HG02798 (cell line): ENCODE measurements around the gene MACROD1.

Source experiments
- ATAC-seq: cut with Tn5 transposase; IDR thresholded peaks from one replicate; pipeline ENCODE4 v1.9.1; 2021; ENCODE audit warnings: mild to moderate bottlenecking; ENCODE audit not compliant: unreplicated experiment, poor library complexity

The MACROD1 gene

DNA sequence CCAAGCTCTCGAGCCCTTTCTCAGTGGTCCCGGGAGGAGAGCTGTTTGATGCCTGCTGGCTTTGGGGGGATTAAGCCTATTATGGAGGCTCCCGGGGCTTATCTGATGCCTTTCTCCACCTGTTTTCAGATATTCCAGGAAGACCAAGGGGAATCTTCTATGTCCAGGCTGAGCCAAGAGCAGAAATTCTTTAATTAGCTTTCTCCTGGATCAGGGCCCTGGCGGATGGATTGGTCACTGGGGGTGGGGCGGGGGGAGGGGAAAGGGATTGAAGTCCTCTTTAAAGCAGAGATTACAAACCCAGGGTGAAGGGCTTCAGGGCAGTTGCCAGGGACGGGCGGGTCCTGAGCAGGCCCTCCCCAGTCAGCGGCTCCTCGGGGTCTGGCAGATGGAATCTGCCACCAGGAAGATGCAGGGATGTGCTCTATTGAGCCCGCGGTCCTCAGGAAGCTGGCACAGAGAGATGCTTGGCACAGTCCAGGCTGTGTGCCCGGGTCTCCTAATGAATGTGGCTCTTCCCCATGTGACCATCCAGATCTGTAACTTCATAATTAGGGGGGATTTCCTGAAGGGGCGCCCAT, 33.6 kb downstream of the MACROD1 start:
- ATAC-seq = no peak

DNA sequence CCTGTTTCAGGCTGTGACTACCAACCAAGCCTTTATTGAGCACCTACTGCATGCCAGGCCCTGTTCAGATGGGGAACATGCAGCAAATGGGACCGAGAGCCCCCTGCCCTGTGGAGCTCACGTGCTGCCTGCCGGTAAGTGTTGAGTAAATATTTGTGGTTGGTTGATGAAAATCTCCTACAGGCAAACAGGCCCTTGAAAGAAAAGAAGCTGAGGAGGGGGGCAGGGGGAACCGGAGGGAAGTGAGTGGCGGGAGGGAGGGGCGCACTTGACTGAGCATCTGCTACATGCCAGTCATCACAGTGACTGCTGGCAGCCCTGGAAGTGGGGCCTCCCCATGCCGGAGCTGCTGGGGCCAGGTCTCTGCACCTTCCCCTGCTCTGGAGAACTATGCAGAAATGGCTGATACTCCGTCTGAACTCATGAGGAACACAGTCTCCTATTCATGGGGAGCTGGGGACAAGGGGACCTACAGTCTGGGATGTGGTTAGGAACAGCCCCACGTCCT, 34.2 kb downstream of the MACROD1 start:
- ATAC-seq = no peak

DNA sequence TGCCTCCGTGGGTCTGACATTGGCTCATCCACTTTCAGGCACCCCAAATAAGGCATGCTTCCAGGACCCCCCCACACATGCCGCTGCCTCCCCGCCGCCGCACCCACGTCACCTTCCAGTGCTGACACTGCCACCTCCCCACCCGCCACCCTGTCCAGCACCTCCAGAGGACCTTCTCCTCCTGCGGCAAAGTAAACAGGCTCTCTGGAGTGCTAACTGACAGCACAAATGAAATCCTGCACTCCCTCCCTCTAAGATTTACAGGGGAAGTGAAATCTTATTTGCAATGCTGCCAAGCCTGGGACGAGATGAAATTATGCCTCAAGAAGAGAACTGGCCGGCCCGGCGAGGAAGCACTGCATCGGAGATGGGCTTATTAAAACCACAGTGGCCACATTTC, 35.3 kb downstream of the MACROD1 start:
- no peak for ATAC-seq

DNA sequence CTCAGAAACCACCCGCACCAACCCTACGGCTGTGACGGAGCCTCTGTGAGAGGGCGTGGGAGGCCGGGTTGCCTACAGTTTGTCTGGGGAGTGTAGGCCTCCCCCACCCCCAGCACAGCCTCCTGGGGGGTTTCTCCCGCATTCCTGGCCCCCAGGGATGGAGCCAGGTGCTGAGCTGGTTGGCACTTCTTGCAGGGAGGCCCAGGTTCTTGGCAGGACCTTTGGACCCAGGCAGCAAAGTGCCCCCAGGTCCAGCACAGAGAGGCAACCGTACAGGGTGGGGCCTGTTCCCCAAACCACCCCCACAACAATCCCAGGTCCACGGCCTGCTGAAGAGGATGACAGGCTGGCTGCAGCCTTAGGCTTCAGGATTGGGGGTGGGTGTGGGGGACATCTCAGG, 36.5 kb downstream of the MACROD1 start:
- ATAC-seq = no peak

DNA sequence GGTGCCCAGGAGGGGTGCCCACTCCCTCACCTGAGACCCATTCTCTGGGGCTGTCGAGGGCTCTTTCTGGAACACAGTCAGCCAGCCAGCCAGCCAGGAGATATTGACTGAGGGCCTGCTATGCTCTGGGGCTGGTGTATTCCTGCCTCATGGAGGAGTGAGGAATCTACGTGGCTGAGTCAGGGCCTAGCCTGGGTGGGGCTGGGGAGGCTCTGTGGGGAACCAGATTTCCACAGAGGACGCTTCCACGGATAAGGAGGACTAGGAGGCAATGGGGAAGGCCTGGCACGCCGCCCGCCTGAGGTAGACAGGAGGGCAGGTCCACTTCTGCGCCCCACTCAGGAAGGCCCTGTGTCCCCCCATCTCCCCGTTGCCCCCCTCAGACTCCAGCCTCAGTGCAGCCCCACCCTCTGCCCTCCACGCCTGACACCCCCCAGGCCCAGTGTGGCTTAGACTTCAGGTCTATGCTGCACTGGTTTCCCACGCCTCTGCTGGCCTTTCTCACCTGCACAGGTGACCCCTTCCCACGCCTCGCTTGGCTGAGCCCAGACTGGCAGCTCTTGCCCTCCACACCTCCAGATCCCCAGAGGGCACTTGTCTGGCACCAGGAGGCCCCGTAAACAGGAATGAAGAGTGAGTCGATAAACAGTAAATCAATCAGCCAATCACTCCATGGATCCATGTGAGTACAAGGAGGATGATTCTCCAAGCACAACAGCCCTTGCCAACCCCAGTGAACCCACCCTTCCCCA, 37.5 kb downstream of the MACROD1 start:
- no peak for ATAC-seq

DNA sequence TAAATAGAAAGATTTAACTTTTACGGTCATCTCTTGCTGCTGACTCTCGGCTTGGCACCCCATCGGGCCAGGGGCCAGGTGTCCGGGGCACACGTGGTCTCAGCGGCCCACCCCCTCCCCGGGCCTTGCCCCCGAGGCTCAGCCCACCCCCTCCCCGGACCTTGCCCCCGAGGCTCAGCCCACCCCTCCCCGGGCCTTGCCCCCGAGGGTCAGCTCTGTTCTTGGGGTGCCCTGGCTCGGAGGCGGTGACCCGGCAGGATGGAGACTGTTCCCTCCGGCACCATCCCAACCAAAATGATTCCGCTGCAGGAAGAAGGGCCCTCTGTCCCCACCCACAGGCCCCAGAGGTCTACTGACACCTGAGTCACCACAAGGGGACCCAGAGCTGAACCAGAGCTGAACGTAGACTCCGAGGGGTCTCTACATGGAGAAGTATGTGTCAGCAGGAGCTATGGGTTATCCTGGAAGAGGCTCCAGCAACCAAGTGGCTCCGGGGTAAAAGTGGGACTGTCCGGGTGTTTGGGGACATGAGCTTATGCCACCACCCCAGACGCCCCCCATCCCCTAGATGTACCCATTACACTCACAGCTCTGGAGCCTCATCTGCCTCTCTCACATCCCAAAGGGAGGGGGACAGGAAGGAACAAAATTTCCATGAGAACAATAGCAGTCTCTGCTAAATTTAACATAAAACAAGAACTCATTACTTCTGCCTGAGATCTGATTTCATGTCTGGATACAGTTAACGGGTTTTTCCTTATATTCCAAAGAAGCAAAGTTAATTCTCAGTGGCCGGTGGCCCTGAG, 38.4 kb downstream of the MACROD1 start:
- ATAC-seq = no peak

DNA sequence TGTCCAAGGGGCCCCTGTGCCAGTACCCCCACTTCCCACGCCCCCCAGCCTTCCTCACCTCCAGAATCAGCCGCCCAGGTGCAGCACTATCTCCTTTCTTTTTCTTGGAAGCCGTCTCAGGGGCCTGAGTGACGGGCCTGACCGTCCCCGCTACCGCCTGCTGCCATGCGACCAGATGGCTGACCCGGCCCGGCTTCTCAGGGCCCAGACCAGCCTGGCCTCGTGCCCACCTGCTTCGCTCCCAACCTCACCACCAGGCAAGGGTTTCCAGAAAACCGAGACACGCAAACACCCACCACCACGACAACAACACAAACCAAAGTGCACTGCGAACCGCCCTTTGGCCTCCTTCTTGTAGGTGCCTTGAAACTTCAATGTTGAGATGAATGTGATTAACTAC, 39.1 kb downstream of the MACROD1 start:
- no peak for ATAC-seq

DNA sequence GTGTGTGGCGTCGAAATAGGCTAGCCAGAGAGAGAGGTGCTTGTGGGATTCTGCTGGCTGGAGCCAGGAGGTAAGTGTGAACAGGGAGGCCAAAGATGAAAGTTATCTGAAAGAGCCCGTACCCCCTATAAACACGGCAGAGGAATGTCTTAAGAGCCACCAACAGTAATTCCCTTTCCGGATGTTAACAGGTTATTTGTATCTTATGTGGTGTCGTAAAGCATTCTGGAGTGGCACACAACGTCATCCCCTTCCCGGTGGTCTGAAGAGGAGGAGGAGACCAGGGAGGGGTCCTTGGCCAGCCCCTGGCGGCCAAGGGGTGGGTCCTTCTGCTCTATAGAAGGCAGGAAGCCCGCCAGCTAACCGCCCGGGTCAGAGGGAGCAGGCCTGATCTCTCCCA, 39.5 kb downstream of the MACROD1 start:
- ATAC-seq = no peak

DNA sequence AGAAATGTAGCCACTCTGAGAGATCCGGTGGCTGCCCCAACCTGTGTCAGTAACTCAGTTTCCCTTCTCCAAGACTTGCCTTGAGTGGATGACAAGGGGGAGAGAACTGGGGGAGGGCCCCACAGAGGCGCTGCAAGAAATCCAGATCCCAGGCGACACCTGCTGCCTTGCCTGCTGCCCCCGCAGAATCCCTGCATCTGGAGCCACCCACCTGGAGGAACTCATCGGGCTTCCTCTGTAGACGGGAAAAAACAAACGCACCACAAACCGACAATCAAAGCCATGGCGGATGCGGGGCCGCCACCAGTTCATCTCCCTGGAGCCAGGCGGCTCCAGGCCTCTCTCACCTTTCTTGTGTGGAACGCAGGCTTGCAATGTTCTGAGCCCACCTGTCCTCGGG, 40.2 kb downstream of the MACROD1 start:
- no peak for ATAC-seq

DNA sequence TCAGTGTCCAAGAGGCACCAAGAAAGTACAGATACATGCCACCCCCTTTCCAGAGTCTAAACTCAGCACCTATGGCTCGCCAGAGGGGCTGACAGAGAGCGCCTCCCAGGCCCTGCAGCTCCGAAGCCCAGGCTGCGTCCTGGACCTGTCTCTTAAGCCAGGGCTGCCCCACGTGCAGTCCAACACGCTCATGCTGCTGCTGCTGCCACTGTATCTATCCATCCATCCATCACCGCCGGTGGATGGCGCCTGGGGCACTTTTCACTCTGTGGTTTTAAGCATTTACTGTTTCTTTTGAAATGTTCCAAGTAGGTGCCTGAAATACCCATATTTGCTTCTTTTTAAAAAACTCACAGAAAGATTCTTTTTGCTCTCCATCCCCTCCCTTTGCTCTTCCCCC, 41.8 kb downstream of the MACROD1 start:
- no peak for ATAC-seq

DNA sequence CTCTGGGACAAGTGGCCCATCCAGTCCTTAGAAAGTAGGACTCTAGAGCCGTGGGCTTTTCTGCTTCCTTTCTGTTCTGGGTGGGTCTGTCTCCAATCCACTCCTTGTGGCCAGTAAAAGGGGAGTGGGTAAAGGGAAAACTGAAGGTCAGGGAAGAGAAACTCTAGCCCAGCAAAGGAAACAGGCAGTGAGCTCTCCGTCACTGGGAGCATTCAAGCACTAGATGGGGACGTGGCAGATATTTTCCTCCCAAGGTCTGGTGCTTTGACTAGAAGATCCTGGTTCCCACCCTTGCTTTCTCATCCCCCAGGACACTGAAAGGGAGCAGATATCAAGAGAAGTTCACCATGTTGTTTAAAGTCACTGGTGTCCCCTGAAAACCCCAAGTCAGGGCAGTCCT, 42.2 kb downstream of the MACROD1 start:
- ATAC-seq = no peak

DNA sequence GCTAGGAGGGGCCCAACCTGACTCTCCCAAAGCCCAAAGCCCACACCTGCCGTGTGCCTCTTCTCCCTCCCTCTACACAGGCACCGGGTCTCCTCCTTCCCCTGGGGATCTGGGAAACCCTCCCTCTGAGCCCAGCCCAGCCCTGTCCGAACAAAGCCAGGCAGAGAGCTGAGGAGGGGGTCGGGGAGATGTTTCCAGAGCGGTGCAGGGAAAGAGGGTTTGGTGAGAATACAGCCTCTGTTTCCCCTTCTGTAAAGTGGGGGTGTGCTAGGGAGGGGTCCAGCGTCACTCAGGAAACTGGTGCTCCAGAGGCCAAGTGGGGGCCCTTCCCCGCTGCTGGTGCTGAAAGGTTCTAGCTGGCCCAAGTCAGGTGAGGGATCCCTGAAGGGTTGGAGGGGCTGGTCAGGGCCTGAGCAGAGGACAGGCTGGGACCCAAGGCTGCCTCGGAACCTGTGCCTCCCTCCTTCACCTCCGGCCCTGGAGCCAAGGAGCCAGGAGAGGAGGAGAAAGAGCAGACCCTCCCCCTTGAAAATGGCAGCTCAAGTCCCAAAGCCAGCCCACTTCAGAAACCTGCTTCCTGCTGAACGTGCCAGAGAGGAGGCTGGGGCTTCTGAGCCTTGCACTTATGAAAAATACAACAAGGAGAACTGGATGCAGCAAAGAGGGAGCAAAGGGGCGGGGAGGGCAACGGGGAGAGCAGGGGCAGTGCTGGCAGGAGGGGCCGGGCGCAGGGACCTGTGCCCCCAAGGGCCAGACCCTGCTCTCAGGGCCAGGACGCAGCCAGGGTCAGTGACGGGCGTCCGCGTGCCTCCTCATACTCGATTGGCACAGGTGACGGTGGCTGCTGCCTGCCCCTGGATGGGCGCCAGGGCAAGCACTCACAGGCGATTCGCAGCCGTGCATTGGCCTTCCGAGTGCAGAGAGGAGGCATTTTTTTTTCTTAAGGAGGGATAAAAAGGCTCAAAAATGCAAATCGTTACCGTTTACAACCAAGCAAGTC, 43.2 kb downstream of the MACROD1 start:
- no peak for ATAC-seq

DNA sequence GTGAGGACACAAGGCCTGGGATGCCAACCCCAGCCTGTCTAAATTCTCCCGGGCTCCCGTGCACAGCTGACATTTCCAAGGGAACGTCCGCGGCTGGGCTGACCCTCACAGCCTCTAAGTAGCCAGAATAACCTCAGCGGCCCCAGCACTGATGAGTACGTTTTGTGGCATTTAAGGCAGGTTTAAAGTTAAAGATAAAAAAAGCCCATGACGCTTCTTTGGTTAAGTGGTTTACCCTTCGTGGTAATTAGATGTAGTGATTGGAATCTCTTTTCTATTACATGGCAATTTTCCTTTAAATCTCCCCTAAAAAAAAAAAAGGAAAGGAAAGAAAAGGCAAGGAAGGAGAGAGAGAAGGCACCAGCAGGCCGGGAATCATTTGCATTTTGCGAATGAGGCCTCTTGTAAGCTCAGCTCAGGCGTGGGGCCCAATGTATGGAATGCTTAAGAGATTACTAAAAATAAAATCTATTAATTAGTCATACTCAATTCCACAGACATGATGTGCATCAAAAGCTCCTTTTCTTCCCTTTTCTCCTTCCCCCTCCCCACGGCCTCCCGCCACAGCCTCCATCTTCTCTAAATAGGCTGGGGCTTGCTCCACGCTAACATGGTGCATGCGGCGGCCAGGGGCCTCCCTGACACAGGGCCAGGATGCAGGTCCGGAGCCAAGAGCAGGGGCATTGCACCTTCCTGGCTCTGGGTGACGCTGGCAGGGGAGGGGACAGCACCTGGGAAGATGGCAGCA, 44.1 kb downstream of the MACROD1 start:
- no peak for ATAC-seq

DNA sequence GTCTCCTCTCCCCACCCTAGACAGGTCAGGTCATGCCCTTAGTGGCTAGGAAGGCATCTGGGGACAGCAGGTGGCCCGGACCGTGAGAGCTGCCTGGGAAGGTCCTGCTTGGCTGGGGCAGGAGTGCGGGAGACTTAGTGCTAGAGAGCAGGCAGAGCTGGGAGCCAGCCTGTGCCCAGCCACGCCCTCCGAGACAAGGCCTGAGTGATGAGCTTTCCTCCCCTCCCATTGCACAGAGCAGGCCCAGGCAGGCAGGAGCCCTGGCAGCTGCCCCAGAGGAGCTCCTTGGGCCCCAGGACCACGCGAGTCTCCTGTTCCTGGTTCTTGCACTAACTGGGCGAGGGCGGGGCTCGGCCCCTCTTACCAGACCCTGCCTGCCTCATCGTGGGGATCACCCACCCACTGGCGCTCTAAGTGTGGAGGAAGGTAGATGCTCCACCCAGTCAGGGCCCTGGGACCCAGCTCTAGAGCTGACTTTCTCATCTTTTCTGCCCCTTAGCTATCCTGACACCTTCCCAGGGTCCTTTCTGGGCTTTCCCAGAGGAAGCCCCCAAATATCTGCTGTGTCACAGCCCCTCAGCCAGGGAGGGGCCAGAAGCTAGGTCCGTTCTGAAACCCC, 44.9 kb downstream of the MACROD1 start:
- no peak for ATAC-seq

DNA sequence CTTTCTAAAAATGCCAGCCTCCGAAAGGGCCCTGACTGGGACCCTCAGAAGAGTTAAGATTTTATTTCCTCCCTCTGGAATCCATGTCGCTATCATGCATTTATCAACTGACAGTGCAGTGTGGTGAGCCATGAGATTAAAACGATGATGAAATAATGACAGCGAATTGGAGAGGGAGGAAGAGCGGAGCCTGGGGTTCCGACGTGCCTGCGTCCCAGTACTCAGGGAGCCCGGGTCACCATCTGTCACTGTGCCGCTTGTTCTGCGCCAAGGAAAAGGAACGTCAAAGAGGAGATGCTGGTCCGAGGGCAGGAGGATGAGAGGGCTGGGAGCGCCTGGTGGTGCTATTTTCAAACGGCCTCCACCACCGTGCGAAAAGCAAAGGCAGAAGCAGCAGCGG, 46.2 kb downstream of the MACROD1 start:
- ATAC-seq = no peak

DNA sequence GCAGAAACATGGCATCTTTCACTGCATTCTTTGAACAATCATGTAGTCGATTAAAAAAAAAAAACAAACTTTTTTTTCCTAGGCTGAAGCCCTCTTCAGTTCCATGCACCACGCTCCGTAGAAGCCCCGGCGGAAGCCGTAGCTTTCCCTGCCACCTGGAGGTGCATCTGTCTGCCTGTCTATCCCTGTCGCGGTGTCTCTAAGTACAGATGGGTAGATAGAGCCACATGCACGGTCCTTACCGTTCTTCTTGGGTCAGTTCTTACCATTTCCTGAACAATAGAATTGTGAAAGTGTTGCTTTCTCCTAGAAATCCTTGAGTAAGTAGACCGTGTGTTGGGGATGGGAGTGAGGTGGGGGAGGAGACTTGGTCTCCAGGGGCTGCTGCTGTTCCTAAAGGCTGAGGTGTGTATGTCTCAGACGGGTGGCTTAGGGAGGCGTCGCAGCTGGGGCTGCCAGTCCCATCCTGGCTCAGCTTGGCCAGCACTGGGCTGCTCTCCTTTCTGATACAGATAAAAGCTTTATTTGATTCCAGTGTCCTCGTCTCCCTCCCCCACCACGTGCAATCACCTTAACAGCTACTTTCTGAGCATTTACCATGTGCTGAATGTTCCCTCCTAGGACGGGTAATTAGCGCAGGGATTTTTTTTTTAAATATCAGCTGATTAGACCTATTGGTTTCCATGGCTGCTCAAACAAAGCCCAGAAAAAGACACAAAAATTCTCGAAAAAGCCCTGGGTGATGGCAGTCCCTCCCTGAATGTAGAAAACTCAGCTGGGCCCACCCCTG, 46.8 kb downstream of the MACROD1 start:
- ATAC-seq = no peak

DNA sequence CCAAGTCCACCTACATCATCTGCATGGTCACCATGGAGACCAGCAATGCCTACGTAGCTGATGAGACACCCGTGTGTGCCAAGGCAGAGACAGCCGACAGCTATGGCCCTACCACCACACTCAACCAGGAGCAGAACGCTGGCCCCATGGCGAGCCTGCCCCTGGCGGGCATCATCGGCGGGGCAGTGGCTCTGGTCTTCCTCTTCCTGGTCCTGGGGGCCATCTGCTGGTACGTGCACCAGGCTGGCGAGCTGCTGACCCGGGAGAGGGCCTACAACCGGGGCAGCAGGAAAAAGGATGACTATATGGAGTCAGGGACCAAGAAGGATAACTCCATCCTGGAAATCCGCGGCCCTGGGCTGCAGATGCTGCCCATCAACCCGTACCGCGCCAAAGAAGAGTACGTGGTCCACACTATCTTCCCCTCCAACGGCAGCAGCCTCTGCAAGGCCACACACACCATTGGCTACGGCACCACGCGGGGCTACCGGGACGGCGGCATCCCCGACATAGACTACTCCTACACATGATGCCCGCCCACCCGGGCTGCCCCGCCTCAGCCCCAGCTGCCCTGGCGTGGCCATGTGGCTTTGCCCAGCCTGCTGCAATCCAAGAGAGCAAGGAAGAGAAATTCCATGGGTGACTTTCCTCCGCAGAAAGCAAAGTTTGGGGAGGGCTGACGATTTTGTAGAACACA, 48.0 kb downstream of the MACROD1 start:
- ATAC-seq = no peak
